PC-9 (cell line): ENCODE data around the gene GORASP1.

Source experiments
- CTCF ChIP-seq: fragments of 200-600 bp; sonication (generic); conservative IDR thresholded peaks from 2 replicates; pipeline ENCODE4 v1.6.1; 2017; ENCODE audit warnings: mixed run types, antibody characterized with exemption, mild to moderate bottlenecking, moderate library complexity
- EZH2 ChIP-seq: fragments of 200-600 bp; sonication (generic); IDR thresholded peaks from 2 replicates; pipeline ENCODE4 v1.8.0; 2017; ENCODE audit warnings: antibody characterized with exemption, low read depth

GRCh38 chr3:39140341-39140971 lies 33.0 kb upstream of the GORASP1 start:
- TF ChIP-seq CTCF (no peak), EZH2 (no peak)
